K562 (cell line): ENCODE data around the gene VKORC1. TPM values are rescaled to one million over a fixed set of nuclear protein-coding genes. Genes with fewer than 3 reads are reported as not detected.

Source experiments
- BCOR ChIP-seq: fragments of 450-650 bp; IDR thresholded peaks from 2 replicates; pipeline ENCODE4 v1.6.1; 2016
- BHLHE40 ChIP-seq: IDR thresholded peaks from 2 replicates; pipeline ENCODE4 v1.6.1; 2011; ENCODE audit warnings: low read length, improper control_type of control experiment
- CHD1 ChIP-seq: fragments of 200-600 bp; sonication (generic); IDR thresholded peaks from one replicate; pipeline ENCODE4 v1.6.1; 2012; ENCODE audit warnings: mild to moderate bottlenecking, moderate library complexity, low read length, inconsistent platforms
- CXXC5 ChIP-seq: fragments of 250-450 bp; sonication (Bioruptor Pico); IDR thresholded peaks from 2 replicates; pipeline ENCODE4 v1.8.0; 2022; ENCODE audit warnings: inconsistent platforms, mild to moderate bottlenecking, moderate library complexity
- DACH1 ChIP-seq: fragments of 450-650 bp; IDR thresholded peaks from 2 replicates; pipeline ENCODE4 v1.6.1; 2018; ENCODE audit not compliant: partially characterized antibody
- DMBX1 ChIP-seq: fragments of 250-450 bp; sonication (Bioruptor Pico); IDR thresholded peaks from 2 replicates; pipeline ENCODE4 v1.8.0; 2022; ENCODE audit warnings: inconsistent platforms, mild to moderate bottlenecking, moderate library complexity, borderline replicate concordance
- HMGXB4 ChIP-seq: sonication (generic); formaldehyde crosslinking; IDR thresholded peaks from 2 replicates; pipeline ENCODE4 v1.8.1; 2023; ENCODE audit warnings: mild to moderate bottlenecking, missing genetic modification reagents
- JUND ChIP-seq, 2 experiments: IDR thresholded peaks; 2 replicates in 1 of 2; 3 replicates in 1 of 2; pipeline ENCODE4 v1.6.1; 2011; ENCODE audit warnings: borderline replicate concordance in 2 of 2, low read depth in 2 of 2, low read length in 2 of 2, improper control_type of control experiment in 1 of 2, missing biosample characterization in 1 of 2, missing genetic modification characterization in 1 of 2, missing genetic modification reagents in 1 of 2
- MCM3 ChIP-seq: fragments of 450-650 bp; IDR thresholded peaks from 2 replicates; pipeline ENCODE4 v1.6.1; 2016
- PHB2 ChIP-seq: fragments of 450-650 bp; IDR thresholded peaks from 2 replicates; pipeline ENCODE4 v1.6.1; 2017; ENCODE audit warnings: low read depth
- RBBP5 ChIP-seq: fragments of 200-600 bp; sonication (generic); IDR thresholded peaks from 2 replicates; pipeline ENCODE4 v1.6.1; 2012; ENCODE audit warnings: borderline replicate concordance, mild to moderate bottlenecking, low read length, control low read depth, inconsistent platforms; ENCODE audit not compliant: insufficient read depth, poor library complexity, severe bottlenecking
- SIRT6 ChIP-seq: IDR thresholded peaks from one replicate; pipeline ENCODE4 v1.6.1; 2012; ENCODE audit warnings: low read depth, mild to moderate bottlenecking, control low read depth, inconsistent platforms, low read length, moderate library complexity
- SMARCB1 ChIP-seq: IDR thresholded peaks from 2 replicates; pipeline ENCODE4 v1.6.1; 2011; ENCODE audit warnings: improper control_type of control experiment, low read depth; ENCODE audit not compliant: insufficient read length
- TARDBP ChIP-seq: fragments of 450-650 bp; IDR thresholded peaks from 2 replicates; pipeline ENCODE4 v1.6.1; 2016
- polyA plus RNA-seq, 8 experiments: library from polyadenylated mRNA; depleted of rRNA in 4 of 8; stranded (reverse) in 5 of 8; unstranded in 3 of 8; fragments of >200 nt; fragmentation: Nextera tagmentation in 2 of 8; fragmentation: Illumina TruSeq in 1 of 8; extraction: Ambion mirVana in 2 of 8; extraction: Trizol in 1 of 8; gene quantifications; 2 replicates each; pipeline versions ENCODE4 v1.2.1 to v1.2.3, GENCODE V29; 2011 to 2014; ENCODE audit warnings: inconsistent platforms in 1 of 8, missing spikeins in 1 of 8
- total RNA-seq, 7 experiments: library from RNA; depleted of rRNA in 6 of 7; stranded (reverse); fragments of >200 nt in 6 of 7; fragmentation: Illumina TruSeq in 2 of 7; extraction: Trizol in 2 of 7; gene quantifications; 2 replicates each; pipeline versions ENCODE4 v1.2.1 to v1.2.3, GENCODE V29; 2011 to 2021; ENCODE audit warnings: low replicate concordance in 1 of 7
- TF ChIP-seq, protein P1 (sequence below): fragments of 250-450 bp; sonication (Bioruptor Pico); IDR thresholded peaks from 2 replicates; pipeline ENCODE4 v1.8.0; 2021; ENCODE audit warnings: borderline replicate concordance, mild to moderate bottlenecking, moderate library complexity; ENCODE audit not compliant: poor library complexity, severe bottlenecking
- TF ChIP-seq, protein P2 (sequence below): fragments of 450-650 bp; IDR thresholded peaks from 2 replicates; pipeline ENCODE4 v1.6.1; 2016; ENCODE audit warnings: mild to moderate bottlenecking
- TF ChIP-seq, protein P3 (sequence below): fragments of 200-800 bp; sonication (Bioruptor generic); IDR thresholded peaks from 2 replicates; pipeline ENCODE4 v1.6.1; 2016; ENCODE audit warnings: missing genetic modification characterization, missing compliant biosample characterization

Gene VKORC1
- total and polyA plus RNA-seq, 9 of the 15 experiments (the other 6 are each of a cell fraction or from before 2014, with no cell fraction given), result 30.0 to 119 (median 62.1) TPM

- TF ChIP-seq JUND (IDR thresholded peaks at IDR 0.05; ENCODE audit: borderline replicate concordance, low read depth, low read length) (peak; percentile 68; the same call in 1 of the 2 replicates), JUND (tag; IDR thresholded peaks at IDR 0.05; ENCODE audit: borderline replicate concordance, low read depth, low read length) (no peak; the same call in 2 of the 3 replicates), BHLHE40 (no peak), BCOR (peak; percentile 27; the same call in 1 of the 2 replicates), SIRT6 (no peak), TARDBP (peak; percentile 67; the same call in 1 of the 2 replicates), DACH1 (no peak), PHB2 (no peak), DMBX1 (CRISPR knock-in tag) (peak; percentile 39; the same call in 1 of the 2 replicates), MCM3 (no peak), SMARCB1 (no peak), RBBP5 (no peak), CHD1 (peak; percentile 30), HMGXB4 (no peak), CXXC5 (CRISPR knock-in tag) (peak; percentile 94)
- TF ChIP-seq, protein P1, sequence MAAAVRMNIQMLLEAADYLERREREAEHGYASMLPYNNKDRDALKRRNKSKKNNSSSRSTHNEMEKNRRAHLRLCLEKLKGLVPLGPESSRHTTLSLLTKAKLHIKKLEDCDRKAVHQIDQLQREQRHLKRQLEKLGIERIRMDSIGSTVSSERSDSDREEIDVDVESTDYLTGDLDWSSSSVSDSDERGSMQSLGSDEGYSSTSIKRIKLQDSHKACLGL (CRISPR knock-in tag), result no peak
- TF ChIP-seq, protein P2, sequence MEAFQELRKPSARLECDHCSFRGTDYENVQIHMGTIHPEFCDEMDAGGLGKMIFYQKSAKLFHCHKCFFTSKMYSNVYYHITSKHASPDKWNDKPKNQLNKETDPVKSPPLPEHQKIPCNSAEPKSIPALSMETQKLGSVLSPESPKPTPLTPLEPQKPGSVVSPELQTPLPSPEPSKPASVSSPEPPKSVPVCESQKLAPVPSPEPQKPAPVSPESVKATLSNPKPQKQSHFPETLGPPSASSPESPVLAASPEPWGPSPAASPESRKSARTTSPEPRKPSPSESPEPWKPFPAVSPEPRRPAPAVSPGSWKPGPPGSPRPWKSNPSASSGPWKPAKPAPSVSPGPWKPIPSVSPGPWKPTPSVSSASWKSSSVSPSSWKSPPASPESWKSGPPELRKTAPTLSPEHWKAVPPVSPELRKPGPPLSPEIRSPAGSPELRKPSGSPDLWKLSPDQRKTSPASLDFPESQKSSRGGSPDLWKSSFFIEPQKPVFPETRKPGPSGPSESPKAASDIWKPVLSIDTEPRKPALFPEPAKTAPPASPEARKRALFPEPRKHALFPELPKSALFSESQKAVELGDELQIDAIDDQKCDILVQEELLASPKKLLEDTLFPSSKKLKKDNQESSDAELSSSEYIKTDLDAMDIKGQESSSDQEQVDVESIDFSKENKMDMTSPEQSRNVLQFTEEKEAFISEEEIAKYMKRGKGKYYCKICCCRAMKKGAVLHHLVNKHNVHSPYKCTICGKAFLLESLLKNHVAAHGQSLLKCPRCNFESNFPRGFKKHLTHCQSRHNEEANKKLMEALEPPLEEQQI, result no peak
- TF ChIP-seq, protein P3, sequence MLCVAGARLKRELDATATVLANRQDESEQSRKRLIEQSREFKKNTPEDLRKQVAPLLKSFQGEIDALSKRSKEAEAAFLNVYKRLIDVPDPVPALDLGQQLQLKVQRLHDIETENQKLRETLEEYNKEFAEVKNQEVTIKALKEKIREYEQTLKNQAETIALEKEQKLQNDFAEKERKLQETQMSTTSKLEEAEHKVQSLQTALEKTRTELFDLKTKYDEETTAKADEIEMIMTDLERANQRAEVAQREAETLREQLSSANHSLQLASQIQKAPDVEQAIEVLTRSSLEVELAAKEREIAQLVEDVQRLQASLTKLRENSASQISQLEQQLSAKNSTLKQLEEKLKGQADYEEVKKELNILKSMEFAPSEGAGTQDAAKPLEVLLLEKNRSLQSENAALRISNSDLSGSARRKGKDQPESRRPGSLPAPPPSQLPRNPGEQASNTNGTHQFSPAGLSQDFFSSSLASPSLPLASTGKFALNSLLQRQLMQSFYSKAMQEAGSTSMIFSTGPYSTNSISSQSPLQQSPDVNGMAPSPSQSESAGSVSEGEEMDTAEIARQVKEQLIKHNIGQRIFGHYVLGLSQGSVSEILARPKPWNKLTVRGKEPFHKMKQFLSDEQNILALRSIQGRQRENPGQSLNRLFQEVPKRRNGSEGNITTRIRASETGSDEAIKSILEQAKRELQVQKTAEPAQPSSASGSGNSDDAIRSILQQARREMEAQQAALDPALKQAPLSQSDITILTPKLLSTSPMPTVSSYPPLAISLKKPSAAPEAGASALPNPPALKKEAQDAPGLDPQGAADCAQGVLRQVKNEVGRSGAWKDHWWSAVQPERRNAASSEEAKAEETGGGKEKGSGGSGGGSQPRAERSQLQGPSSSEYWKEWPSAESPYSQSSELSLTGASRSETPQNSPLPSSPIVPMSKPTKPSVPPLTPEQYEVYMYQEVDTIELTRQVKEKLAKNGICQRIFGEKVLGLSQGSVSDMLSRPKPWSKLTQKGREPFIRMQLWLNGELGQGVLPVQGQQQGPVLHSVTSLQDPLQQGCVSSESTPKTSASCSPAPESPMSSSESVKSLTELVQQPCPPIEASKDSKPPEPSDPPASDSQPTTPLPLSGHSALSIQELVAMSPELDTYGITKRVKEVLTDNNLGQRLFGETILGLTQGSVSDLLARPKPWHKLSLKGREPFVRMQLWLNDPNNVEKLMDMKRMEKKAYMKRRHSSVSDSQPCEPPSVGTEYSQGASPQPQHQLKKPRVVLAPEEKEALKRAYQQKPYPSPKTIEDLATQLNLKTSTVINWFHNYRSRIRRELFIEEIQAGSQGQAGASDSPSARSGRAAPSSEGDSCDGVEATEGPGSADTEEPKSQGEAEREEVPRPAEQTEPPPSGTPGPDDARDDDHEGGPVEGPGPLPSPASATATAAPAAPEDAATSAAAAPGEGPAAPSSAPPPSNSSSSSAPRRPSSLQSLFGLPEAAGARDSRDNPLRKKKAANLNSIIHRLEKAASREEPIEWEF (CRISPR knock-in tag), result no peak
Measured at GRCh38 chr16:31073970-31074813, 20.4 kb downstream of the VKORC1 start, which contains the start of the genes ZNF646 and ZNF668 (continued).
